Cortex of kidney (tissue), 1 donor: ENCODE measurements around the gene C1orf210.

Experiments
- DNase-seq: peaks from one replicate; lab custom pipeline; 2025; lab: John Stamatoyannopoulos, UW

The C1orf210 gene

DNA sequence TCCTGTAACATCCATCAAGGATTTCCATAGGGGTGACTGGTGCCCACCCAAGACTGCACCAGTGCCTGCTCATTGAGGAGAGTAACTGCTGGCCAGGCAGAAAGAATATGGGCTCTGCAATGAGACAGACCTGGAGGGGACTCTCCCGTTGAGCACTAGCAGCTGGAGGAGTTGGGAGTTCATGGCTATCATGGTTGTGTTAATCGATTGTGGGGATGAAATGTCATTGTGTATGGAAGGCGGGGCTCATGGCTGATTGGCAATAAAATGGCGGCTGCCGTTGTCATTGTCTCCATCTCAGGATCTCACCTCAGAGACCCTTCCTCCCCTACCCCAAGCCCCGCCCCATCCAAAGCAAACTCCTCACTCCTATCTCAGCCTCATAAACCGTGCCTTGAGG lies 11.7 kb downstream of the C1orf210 start:
- no peak for DNase-seq

DNA sequence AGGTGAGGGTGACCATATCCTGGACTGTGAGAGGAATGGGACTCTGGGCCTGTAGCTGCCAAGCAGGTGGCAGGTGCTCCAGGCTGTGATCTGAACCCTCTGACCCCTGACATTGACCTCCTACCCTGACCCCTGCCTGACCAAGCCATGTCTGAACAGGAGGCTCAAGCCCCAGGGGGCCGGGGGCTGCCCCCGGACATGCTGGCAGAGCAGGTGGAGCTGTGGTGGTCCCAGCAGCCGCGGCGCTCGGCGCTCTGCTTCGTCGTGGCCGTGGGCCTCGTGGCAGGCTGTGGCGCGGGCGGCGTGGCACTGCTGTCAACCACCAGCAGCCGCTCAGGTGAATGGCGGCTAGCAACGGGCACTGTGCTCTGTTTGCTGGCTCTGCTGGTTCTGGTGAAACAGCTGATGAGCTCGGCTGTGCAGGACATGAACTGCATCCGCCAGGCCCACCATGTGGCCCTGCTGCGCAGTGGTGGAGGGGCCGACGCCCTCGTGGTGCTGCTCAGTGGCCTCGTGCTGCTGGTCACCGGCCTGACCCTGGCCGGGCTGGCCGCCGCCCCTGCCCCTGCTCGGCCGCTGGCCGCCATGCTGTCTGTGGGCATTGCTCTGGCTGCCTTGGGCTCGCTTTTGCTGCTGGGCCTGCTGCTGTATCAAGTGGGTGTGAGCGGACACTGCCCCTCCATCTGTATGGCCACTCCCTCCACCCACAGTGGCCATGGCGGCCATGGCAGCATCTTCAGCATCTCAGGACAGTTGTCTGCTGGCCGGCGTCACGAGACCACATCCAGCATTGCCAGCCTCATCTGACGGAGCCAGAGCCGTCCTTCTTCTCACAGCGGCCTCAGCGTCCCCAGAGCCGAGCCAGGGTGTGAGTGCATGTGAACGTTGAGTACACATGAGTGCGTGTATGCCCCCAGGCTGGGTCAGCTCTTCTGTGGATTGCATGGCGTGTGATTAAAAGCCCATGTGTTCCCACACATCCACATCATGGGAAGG lies 12.5 kb downstream of the C1orf210 start:
- DNase-seq, result no peak

DNA sequence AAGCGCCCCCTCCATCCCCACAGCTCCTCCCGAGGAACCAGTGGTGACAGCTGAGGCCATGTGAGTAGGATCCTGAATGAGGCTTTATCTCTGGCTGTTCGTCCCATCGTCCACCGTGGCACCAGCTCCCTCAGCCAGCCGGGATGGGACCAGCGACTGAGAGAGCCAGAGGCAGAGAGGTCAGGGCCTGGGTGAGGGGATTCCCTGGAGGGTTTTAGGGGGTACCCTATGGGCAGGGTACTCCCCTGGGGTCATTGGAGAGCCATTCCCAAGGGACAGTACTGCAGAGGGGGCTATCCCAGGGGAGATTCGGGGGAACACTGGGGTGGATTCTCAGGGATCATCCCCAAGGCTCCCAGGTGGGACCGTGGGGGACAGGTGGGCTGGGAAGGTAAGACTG lies 13.2 kb downstream of the C1orf210 start:
- DNase-seq, result no peak

GRCh38 chr1:43271186-43272118 lies 13.9 kb downstream of the C1orf210 start:
- DNase-seq, result no peak

DNA sequence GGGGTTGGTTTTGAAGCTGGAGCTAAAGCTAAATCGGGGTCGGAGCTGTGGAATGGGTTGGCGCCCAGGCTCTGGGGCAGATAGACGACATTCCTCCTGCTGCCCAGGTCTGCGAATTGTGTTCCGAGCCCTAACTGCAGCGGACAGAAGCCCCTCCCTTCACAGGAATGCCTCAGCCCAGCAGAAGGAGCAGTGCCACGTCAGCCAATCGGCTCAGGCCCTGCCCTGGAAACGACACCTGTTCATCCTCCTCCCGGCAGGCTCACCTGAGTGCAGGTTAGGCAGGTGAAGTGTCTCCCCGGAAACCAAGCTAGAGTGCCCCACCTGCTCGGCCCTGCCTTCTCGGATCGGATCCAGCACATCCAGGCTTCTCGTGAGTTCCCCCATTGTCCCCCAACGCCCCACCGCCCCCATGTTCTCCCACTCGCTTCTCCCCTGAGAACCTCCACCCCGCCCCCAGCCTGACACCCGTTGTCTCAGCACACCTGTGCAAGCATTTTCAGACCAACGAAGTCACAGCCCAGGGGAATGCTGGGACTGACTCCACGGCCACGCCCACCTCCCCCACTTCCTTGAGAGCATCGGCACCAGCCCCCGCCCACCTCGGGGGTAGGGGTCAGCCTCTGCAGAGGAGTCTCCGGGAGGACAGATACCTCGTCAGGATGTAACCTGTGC lies 14.8 kb downstream of the C1orf210 start:
- DNase-seq, result no peak

- no peak for DNase-seq
Measured at GRCh38 chr1:43269627-43270375, 15.6 kb downstream of the C1orf210 start, which contains the start of gene TMEM125. Gene TMEM125 (plus strand): TSS chr1:43269983. CDS start chr1:43272723, 2,740 bp downstream.

GRCh38 chr1:43267818-43268425 lies 17.5 kb downstream of the C1orf210 start:
- no peak for DNase-seq

DNA sequence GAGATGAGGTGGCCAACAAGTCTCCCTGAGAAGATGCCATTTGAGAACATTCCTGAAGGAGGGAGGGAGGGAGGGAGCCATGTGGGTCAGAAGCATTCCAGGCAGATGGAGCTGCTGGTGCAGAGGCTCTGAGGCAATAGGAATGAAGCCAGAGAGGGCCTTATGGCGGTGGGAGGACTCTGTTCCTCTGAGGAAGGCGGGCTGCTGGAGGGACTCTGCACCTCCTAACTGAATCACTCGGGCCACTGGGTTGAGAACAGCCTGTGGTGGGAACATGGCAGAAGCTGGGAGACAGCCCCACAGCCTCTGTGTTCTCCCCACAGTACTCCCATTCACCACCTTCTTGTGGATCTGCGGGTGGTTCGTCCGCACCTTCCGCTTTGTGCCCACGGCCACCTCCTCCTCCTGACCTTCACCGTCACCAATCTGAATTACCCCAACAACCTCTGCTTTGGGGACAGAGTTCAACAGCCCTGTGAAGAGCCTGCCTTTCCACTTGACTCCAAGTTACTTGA lies 18.0 kb downstream of the C1orf210 start:
- no peak for DNase-seq

DNA sequence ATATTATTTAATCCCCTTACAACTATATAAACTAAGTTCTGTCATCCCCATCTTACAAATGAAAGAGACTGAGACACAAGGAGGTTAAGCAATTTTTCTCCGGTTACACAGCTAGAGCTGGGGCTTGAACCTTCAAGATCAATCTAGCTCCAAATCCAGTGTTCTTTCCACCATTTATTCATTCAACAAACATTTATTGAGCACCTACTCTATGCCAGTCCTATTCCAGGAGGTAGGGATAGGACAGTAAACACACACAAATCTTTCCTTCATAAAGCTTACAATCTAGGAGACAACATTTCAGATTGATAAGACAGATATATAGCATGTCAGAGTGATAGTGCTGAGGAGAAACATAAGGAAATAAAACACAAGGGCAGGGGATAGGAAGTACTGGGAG lies 18.5 kb downstream of the C1orf210 start:
- DNase-seq, result no peak

DNA sequence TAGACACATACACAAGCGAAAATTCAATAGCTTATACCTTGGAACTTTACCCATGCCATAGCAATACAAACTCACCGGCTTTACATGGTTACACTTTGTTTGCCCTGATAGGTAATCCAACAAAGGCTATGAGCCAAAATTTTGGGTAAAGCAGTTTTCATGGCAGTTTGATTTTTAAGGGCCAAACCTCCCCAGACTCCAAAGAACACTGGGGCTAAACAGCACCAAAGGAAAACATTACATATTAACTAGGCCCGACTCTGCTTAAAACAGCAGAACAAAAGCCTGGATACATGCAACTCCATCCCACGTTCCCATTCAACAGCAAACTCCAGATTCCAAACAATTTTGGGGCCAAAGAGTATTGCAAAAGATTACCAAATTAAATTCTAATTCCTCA lies 19.9 kb downstream of the C1orf210 start:
- no peak for DNase-seq

- no peak for DNase-seq
Measured at GRCh38 chr1:43258370-43258769, 27.0 kb downstream of the C1orf210 start.

GRCh38 chr1:43256675-43257570 lies 28.5 kb downstream of the C1orf210 start:
- DNase-seq, result no peak

DNA sequence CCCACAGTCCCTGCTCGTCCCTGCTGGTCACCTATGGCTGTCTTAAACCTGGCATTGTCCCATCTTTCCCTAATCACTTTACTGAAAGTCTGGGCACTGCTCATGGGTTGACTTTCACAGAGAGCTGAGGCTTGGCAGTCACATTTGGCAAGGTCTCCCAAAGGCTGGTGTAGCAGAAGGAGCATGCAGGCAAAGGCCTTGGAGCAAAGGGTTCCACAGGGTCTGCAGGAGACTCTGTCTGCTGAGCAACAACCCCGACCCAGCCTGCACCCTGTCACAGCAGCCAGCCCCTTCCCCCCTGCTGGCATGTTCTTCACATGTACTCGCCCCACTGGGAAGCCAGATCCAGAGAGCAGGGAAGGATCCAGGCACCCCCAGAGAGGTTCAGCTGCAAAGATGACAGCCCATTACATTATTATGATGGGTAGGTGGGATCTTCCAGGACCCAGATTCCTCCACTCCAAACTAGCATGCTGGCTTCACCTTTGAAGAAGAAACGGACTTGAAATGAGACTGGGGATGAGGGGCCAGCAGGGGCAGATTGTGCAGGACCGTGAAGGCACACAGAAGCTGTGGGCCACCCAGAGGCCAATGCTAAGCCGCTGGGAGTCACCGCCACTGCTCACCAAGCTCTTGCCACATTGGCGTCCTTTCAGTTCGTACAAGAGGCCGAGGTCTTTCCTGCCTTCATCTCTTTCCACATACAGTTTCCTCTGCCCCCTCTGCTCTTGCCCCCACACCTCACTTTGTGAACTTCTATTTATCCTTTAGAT lies 29.8 kb downstream of the C1orf210 start:
- DNase-seq, result no peak

- DNase-seq, result no peak
Measured at GRCh38 chr1:43253876-43254275, 31.5 kb downstream of the C1orf210 start.

- no peak for DNase-seq
Measured at GRCh38 chr1:43253173-43253572, 32.2 kb downstream of the C1orf210 start.

DNA sequence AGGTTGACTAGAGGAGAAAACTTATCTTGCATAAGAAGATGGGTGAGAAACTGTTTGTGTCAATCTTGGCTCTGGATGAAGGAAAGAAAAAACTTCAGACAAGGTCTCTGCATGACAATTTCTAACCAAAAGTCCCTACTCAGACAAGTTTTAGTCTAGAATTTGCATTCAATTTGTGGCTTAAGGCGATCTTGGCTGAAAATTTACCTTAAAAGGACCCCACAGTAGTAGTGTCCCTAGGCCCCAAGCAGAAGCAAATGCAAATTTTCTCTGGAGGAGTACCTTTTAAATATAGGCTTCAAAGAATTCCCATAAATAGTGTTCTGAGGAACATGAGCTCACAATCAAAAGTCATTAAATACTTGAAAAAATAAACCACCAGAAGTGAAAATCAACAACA lies 33.2 kb downstream of the C1orf210 start:
- DNase-seq, result no peak

DNA sequence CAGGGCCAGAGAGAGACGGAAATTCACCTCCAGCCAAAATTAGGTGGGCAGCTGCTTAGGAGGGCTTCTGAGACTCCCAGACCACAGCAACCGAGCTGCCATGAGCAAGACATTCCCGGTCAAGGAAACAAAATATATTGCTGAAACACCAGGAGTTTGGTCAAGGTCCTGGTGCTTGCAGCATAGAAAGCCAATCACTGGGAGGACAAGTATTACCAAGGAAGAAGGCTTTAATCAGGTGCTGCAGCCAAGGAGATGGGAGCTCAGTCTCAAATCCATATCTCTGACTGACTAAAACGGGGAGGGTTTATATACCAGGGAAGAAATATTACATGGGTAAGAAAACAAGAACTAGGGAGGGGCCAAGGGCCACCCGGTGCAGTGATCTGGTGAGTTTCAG lies 34.4 kb downstream of the C1orf210 start:
- DNase-seq, result no peak

- no peak for DNase-seq
Measured at GRCh38 chr1:43250351-43250761, 35.0 kb downstream of the C1orf210 start.
